Mucosa of stomach (tissue), 1 donor: Measurements from ENCODE around the gene PUM2.
"Not testable (repeated sequence)": the region's sequence is repeated elsewhere in the genome, so short reads cannot be mapped to it uniquely, and the experiment has no call there.

ENCODE experiments used
- H3K27me3 ChIP-seq: one replicate; pipeline ENCODE4 v1.7.0; 2013; ENCODE audit warnings: mild to moderate bottlenecking, low read length; ENCODE audit not compliant: control insufficient read depth, insufficient read depth
- H3K36me3 ChIP-seq: one replicate; pipeline ENCODE4 v1.7.0; 2013; ENCODE audit warnings: low read length; ENCODE audit not compliant: control insufficient read depth, insufficient read depth
- H3K4me1 ChIP-seq: one replicate; pipeline ENCODE4 v1.7.0; 2013; ENCODE audit warnings: mild to moderate bottlenecking, low read length; ENCODE audit not compliant: control insufficient read depth, insufficient read depth
- H3K4me3 ChIP-seq: one replicate; pipeline ENCODE4 v1.7.0; 2013; ENCODE audit warnings: low read length
- H3K9ac ChIP-seq: one replicate; pipeline ENCODE4 v1.7.0; 2013; ENCODE audit warnings: mild to moderate bottlenecking, low read length, moderate library complexity
- H3K9me3 ChIP-seq: one replicate; pipeline ENCODE4 v1.7.0; 2013; ENCODE audit warnings: mild to moderate bottlenecking, low read length, moderate library complexity; ENCODE audit not compliant: control insufficient read depth
- donor health status: Pancreatic carcinoma.

PUM2 gene

DNA sequence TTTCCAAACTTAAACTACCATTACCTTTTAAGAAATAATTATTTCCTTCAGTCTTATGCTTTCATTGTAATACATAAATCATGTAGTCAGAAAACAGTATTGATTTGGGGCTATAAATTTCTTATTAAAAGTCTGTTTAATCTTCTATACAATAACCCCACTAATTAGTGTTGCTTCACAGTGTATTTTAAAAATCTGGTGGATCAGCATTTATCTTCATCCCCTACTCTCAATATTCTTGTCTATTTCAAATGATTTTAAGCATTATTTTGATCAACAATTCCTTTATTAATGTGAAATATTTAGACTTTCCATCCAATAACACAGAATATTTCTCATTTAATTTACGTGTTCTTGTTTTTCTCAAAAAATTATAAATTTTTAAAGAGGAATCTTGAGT, 93.2 kb downstream of the PUM2 start:
- Histone ChIP-seq H3K27me3 (no peaks in the 10 kb centered on the region), H3K36me3 (no peaks in the 10 kb centered on the region), H3K9me3 (no peaks in the 10 kb centered on the region), H3K4me3 (no peak overlapping the region), H3K4me1 (no peaks in the 10 kb centered on the region), H3K9ac (no peak overlapping the region)

DNA sequence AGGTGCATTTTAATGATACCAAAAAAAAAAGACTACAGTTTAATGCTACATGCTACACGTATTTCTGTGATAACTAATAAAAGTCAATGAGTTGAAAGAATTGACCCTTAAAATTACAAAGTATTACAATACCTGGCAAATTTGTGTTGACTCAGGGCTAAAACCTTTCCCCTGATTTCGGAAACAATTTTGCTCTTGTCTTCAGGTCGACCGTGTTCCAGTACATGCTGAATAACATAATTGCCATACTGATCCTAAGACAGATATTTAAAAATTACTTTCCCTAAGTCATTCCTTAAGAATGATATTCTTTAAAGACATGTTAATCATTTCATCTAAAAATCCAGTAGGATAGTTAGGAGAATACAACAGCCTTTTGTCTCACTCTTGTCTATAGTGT, 95.9 kb downstream of the PUM2 start:
- H3K27me3 ChIP-seq: no peaks in the 10 kb centered on the region
- H3K4me3 ChIP-seq: no peak overlapping the region
- H3K4me1 ChIP-seq: no peaks in the 10 kb centered on the region
- no peak overlapping the region for H3K9ac ChIP-seq
- H3K9me3 ChIP-seq: no peaks in the 10 kb centered on the region
- no peaks in the 10 kb centered on the region for H3K36me3 ChIP-seq

DNA sequence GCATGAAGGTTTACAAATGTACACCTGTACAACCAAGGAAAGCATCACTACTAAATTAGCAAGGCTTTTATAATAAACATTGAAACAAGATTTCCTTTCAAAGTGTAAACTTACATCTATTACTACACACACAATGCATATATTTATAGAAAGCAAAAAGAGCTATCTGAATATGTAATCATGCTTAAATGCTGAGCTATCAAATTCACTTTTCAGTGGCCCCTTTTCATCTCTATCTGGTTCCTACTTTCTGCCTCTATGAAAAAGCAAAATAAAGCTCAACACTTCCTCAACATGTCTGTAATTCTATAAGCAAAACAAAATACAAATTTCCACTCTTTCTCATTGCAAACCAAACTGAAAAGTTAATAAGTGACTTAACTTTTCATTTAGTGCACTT, 100.2 kb downstream of the PUM2 start:
- no peaks in the 10 kb centered on the region for H3K4me1 ChIP-seq
- H3K4me3 ChIP-seq: no peak overlapping the region
- no peak overlapping the region for H3K9ac ChIP-seq
- no peaks in the 10 kb centered on the region for H3K36me3 ChIP-seq
- H3K27me3 ChIP-seq: no peaks in the 10 kb centered on the region
- H3K9me3 ChIP-seq: no peaks in the 10 kb centered on the region

DNA sequence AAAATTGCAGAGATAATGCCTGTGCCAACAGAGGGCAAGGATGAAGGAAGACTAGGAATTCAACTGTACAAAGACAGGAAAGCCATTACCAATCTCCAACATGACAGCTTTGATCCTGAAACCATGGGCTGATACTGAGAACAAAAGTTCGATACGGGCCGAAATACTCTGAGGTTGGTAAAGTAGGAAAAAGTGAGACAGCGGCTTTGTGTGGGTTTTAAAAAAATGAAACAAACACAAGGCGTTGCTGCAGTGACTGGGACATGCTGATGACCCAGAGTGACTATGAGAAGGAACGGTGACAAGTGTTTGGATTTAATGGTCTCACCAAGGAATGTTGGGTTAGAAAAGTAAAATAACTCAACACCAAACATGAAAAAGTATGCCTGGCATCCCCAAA, 101.5 kb downstream of the PUM2 start:
- H3K36me3 ChIP-seq: no peaks in the 10 kb centered on the region
- H3K4me1 ChIP-seq: no peaks in the 10 kb centered on the region
- H3K4me3 ChIP-seq: no peak overlapping the region
- H3K9ac ChIP-seq: no peak overlapping the region
- H3K9me3 ChIP-seq: no peaks in the 10 kb centered on the region
- no peaks in the 10 kb centered on the region for H3K27me3 ChIP-seq

DNA sequence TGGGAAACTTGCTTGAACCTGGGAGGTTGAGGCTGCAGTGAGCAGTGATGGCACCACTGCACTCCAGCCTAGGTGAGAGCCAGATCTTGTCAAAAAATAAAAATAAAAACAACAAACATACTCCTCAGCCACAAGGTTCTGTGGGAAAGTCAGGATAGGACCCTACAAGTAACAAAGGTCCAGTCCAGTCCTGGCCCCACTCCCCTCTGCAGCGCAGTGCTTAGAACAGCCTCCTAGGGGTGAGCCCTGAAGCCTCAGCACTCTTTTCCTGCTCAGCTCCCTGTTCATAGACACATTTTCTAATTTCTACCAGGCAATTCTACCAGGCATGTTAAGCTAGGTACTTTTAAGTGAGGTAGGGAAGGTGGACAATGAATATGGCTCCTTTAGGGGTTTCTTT, 103.6 kb downstream of the PUM2 start:
- Histone ChIP-seq H3K4me1 (peaks cover 1% of the 10 kb centered on the region), H3K27me3 (no peaks in the 10 kb centered on the region), H3K9ac (no peak overlapping the region), H3K36me3 (no peaks in the 10 kb centered on the region), H3K9me3 (no peaks in the 10 kb centered on the region), H3K4me3 (no peak overlapping the region)

DNA sequence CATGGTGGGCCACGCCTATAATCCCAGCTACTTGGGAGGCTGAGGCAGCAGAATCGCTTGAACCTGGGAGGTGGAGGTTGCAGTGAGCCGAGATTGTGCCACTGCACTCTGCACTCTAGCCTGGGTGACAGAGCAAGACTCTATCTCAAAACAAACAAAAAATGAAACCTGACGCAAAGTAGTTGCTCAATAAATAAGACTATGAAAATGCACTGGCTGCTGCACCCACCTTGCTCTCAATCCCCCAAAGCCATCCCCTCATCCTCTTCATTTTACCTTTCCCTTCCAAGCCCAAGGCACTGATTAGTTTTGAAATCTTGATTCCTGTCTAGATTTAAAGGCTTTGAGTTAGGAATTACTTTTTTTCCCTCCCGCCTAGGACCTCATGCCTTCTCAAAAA, 107.0 kb downstream of the PUM2 start:
- H3K9me3 ChIP-seq, H3K27me3 ChIP-seq, H3K4me3 ChIP-seq, H3K9ac ChIP-seq, H3K36me3 ChIP-seq, H3K4me1 ChIP-seq: not testable (repeated sequence)

DNA sequence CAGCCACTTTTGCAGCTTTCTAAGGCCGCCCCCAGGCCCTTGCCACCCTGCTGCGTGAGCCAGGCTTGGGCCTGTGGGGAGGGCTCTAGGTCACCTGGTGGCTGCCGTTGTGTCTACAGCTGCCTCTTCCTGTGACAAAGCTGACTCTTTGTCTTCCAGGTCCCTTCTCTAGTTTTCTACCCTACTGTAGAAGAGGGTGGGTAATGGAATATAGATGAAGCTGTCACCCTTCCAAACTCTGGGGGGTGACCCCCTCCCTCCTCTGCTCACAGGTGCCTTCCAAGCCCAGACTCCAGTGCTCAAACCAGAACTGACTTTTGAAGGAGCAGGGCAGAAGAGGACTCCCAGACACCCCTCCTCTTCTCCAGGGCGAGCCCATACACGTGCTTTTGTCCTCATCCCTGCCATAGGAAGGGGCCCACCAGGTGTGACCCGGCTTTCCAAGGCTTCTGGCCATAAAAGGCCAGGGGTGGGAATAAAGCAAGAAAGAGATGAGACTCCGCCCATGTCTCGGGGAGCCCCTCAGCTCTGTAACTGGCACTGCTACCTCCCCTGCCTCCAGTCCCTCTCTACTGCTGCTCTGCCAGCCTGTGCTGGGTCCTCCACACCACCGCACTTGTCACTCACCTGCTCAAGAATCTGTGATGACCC, 107.8 kb downstream of the PUM2 start:
- Histone ChIP-seq H3K4me1 (peaks cover 4% of the 10 kb centered on the region), H3K27me3 (no peaks in the 10 kb centered on the region), H3K36me3 (no peaks in the 10 kb centered on the region)

DNA sequence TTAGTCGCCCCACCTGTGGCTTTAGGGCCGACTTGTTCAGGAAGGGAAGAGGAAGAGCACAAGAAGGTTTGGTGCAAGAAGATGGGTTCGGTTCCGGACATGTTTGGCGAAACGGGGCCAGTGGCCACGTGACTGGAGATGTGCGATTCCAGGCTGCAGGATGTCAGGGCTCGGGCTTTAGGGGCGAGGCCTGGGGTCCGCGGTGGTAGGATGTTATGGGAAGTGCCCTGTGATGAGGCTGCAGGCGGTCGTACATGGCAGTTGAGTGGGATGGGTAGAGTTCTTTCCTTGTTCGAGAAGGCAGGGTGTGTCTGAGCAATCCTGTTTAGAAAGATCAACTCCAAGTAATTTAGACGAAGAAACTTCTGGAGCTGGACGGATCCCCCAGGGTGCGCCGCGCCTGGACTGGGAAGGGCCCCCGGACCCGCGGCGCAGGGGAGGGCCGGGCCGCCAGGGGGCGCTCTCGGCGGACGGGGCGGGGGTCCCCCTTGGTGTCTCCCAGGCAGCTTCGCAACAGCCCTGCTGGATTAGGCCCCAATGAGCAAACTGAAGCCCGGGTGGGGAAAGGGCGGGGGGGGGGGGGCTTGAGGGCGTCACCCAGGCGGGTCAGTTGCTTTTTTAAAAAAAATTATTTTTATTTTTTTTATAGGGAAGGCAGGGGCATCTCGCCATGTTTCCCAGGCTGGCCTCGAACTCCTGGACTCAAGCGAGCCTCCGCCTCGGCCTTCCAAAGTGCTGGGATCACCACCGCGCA, 108.5 kb downstream of the PUM2 start:
- H3K9ac ChIP-seq: no peak overlapping the region
- H3K36me3 ChIP-seq: no peaks in the 10 kb centered on the region
- H3K9me3 ChIP-seq: no peaks in the 10 kb centered on the region
- H3K4me1 ChIP-seq: peaks cover 4% of the 10 kb centered on the region
- no peaks in the 10 kb centered on the region for H3K27me3 ChIP-seq
- H3K4me3 ChIP-seq: no peak overlapping the region

More for the DNA sequence above, 107.8 kb downstream of the PUM2 start:
- Histone ChIP-seq H3K4me3 (no peak overlapping the region), H3K9me3 (no peaks in the 10 kb centered on the region), H3K9ac (no peak overlapping the region)

DNA sequence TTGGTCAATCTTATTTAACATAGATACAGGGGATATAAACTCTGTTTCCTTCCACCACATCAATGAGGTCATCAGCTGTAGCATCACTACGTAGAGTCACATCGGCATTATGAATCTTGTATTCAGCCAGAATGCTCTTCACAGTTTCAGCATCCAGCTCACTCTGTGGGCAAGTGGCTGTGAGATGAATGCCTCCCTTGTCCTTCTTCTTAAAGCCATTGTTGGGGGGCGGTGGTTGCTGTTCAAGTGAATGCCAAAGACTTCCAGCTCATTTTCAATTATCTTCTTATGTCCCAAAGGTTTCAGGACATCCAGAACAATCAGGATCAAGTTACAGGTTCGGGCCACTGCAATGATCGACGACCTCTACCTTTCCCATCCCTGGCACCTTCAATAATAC, 110.4 kb downstream of the PUM2 start:
- H3K36me3 ChIP-seq, H3K4me3 ChIP-seq, H3K9me3 ChIP-seq, H3K27me3 ChIP-seq, H3K9ac ChIP-seq: not testable (repeated sequence)
- H3K4me1 ChIP-seq: peaks cover 13% of the 10 kb centered on the region

DNA sequence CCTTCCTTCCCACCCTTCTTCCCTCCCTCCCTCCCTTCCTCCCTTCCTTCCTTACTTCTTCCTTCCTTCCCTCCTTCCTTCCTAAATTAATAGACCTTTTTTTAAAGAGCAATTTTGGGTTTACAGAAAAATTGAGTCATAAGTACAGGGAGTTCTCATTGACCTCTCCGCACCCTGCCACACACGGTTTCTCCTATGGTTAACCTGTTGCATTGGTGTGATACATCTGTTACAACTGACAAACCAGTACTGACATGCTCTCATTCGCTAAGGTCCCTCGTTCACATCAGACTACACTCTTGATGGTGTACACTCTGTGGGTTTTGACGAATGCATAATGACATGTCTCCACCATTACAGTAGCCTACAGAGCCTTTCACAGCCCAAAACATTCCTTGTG, 114.1 kb downstream of the PUM2 start:
- no peak overlapping the region for H3K4me3 ChIP-seq
- no peaks in the 10 kb centered on the region for H3K9me3 ChIP-seq
- no peaks in the 10 kb centered on the region for H3K27me3 ChIP-seq
- no peaks in the 10 kb centered on the region for H3K36me3 ChIP-seq
- peaks cover 21% of the 10 kb centered on the region for H3K4me1 ChIP-seq
- no peak overlapping the region for H3K9ac ChIP-seq

DNA sequence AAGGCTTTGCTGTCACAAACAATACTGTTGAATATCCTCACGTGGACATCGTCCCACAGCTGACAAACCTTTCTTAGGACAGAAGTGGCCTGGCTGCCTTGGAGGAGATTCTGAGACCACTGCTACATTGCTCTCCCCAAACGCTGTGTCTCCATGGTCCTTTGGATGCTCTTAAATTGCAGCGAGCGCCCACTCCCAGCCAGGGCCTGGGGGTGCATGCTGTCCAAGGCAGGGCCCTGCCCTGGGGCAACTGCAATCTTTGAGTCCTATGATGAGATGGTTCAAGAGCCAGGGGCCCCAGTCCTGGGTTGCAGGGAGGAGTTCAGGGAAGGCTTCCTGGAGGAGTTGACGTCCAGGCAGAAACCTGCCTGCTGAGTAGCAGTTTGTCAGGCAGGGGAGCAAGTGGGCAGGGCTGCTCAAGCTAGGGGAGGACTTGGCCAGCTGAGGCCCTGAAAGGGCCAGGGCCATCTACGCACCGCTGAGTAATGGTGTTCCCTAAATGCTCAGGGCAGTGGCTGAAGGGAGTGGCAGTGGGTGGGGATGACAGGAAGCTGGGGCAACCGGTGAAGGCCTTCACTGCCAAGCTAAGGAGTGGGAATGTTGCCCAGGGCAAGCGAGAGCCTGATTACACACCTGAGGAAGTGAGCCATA, 114.9 kb downstream of the PUM2 start:
- Histone ChIP-seq H3K4me3 (no peak overlapping the region), H3K36me3 (no peaks in the 10 kb centered on the region), H3K9me3 (no peaks in the 10 kb centered on the region), H3K9ac (no peak overlapping the region), H3K4me1 (peaks cover 28% of the 10 kb centered on the region), H3K27me3 (no peaks in the 10 kb centered on the region)

DNA sequence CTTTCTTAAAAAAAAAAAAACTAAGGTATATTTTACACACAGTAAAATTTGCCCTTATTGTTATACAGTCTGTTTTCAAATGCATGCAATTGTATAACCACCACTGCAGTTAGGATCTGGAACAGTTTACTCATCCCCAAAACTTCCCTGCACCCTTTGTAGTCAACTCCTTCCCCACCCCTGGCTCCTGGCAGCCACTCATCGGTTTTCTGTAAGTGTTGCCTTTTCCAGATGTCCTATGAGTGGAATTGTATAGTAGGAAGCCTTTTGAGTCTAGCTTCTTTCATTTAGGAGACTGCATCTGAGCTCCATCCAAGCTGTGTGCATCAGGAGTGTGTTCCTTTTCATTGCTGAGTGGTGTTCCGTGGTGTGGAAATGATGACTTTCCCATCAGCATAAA, 116.0 kb downstream of the PUM2 start:
- not testable (repeated sequence) for H3K9ac ChIP-seq, H3K36me3 ChIP-seq, H3K27me3 ChIP-seq, H3K4me3 ChIP-seq, H3K9me3 ChIP-seq
- H3K4me1 ChIP-seq: peaks cover 28% of the 10 kb centered on the region
